GM18873 (cell line): ENCODE measurements around the gene TM9SF3.

Experiments
- ATAC-seq: cut with Tn5 transposase; IDR thresholded peaks from one replicate; pipeline ENCODE4 v1.9.1; 2021; ENCODE audit warnings: mild to moderate bottlenecking, moderate library complexity, moderate number of reproducible peaks; ENCODE audit not compliant: unreplicated experiment, low FRiP score

The TM9SF3 gene

GRCh38 chr10:96488161-96488935 lies 98.5 kb downstream of the TM9SF3 start:
- ATAC-seq = no peak

DNA sequence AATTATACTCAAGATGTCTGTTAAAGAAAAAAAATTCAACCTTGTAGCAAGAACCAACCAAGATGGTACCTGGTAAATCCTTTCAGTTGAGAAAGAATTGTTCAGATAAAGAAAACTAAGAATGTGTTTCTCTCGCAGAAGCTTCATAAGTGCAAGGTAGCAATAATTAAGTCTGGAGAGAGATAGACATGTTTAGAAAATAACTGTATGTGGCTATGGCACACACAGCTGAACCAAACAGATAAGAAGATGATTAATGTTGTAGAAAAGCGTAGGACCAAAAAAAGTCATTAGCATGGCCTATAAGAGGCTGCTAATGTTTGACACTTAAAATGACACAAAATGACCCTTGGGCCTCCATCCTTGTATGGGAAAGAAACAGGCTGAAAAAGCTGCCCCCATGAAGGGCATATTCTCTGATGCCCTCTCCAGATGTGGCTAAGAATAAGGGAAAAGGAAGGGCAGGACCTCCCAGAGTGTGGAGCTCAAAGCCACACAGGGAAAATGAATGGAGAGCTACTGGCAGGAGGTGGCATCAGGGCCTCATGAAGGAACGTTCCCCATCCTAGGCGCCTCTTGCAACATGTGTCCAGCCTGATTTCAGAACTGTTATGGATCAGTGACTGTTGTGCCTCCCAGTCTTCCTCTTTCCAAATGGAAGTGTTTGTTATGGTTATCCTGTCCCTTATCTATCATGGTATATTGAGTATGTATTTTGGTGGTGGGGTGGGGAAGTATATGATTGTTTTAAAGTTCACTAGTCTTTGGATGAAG lies 103.8 kb downstream of the TM9SF3 start:
- ATAC-seq = no peak

DNA sequence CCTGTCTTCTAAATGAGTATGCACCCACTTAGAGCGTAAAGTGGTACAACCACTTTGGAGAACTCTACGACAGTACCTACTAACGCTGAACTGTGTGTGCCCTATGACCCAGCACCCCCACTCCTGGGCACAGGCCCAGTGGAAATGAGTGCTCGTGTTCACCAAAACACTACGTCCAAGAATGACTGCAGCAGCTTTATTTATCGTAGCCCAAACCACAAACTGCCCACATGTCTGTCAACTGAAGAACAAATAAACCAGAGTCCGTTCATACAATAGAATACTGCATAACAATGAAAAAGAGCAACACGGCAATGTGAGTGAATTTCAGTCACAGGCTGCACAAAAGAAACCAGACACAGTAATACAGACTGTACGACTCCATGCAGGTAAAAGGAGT lies 108.5 kb downstream of the TM9SF3 start:
- ATAC-seq = no peak

DNA sequence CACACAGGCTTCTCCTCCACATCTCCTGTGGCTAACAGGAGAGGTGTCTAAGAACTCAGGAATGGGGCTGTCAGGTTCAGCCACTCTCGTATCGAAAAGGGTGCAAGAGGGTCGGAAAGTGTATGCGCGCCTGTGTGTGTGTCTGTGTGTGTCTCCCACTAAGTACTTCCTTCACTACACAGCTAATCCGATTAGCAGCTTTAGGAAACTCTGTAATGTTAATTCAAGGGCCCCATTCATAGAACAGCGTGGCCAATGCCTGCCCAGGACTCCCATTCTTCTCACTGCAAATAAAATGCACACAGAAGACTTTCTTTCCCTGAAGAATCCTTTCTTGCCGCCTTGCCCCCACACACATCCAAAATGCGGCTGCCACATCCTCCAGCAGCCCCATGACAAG lies 112.9 kb downstream of the TM9SF3 start:
- no peak for ATAC-seq

DNA sequence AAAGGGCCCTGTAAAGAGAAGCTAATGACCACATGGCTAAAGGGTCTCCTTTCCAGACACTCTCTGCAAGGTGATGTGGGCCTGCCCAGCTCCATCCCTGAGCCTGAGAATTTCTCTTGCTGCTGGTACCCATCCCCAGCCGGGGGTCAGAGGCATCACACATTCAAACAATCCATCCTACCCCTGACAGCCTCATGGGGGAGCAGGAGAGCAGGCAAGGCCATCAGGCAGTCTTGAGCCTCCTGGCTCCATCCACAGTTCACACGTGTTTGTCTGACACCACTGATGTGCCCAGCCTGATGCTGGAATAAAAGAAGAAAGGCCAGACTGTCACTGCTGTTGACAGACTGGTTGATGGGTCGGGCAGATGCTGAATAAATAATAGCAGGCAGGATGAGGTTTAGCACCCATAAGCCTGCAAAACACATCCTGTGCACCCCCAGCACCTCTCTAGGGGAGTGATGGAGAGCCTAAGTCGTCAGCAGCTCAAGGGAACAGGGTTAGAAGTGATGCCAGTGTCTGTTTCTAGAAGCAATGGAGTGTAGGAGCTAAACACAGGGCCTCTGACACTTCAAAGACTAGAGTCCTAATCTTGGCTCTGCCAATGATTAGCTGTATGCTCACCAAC lies 116.6 kb downstream of the TM9SF3 start:
- no peak for ATAC-seq

GRCh38 chr10:96468845-96469244 lies 118.0 kb downstream of the TM9SF3 start:
- ATAC-seq = no peak
